ENCODE measurements around the gene CLDN2.

Gene CLDN2

GRCh38 chrX:106931831-106932491 is 11.8 kb downstream of the CLDN2 start:
- ChIA-PET POLR2A (no interaction called here), CTCF (interaction anchor here (1.1 kb wide), 1 partner anchor 62 kb away, joined by 3 read pairs; no protein-coding TSS in a partner anchor)
- no peak for TF ChIP-seq CTCF (IDR thresholded peaks at IDR 0.05; ENCODE audit: control extremely low read depth, extremely low read depth, low read depth, missing control alignments)
- no peak for DNase-seq (ENCODE audit: extremely low spot score)

DNA sequence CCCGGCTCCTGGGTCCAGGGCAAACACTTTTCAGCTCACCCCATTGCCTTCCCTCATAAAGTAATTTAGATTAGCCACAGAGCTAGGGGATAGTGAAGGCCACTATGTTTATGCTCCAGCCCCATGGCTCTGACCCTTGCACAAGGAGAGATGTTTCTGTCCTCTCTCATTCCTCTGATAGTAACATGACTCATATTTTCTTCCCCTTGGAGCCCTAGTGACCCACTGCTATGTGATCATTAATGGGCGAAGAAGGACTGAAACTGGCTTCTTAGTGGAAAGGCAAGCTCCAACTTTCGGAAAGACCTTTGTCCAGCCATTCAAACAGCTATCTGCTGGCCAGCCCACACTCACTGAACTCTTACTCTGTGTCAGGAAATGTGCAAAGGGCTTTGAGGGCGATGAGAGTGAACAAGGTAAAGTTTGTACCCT is 12.3 kb downstream of the CLDN2 start:
- POLR2A ChIA-PET = no interaction called here
- DNase-seq (ENCODE audit: extremely low spot score) = no peak
- no peak for TF ChIP-seq CTCF (IDR thresholded peaks at IDR 0.05; ENCODE audit: control extremely low read depth, extremely low read depth, low read depth, missing control alignments)
- CTCF ChIA-PET = interaction anchor here (1.1 kb wide), 1 partner anchor 63 kb away, joined by 3 read pairs; no protein-coding TSS in a partner anchor

GRCh38 chrX:106932960-106933537 is 12.8 kb downstream of the CLDN2 start:
- POLR2A ChIA-PET = no interaction called here
- TF ChIP-seq CTCF (IDR thresholded peaks at IDR 0.05; ENCODE audit: control extremely low read depth, extremely low read depth, low read depth, missing control alignments) = no peak
- DNase-seq (ENCODE audit: extremely low spot score) = no peak
- CTCF ChIA-PET = no interaction called here

GRCh38 chrX:106933538-106933961 is 13.3 kb downstream of the CLDN2 start:
- ChIA-PET CTCF (no interaction called here), POLR2A (no interaction called here)
- TF ChIP-seq CTCF (IDR thresholded peaks at IDR 0.05; ENCODE audit: control extremely low read depth, extremely low read depth, low read depth, missing control alignments) = no peak
- DNase-seq (ENCODE audit: extremely low spot score) = no peak

DNA sequence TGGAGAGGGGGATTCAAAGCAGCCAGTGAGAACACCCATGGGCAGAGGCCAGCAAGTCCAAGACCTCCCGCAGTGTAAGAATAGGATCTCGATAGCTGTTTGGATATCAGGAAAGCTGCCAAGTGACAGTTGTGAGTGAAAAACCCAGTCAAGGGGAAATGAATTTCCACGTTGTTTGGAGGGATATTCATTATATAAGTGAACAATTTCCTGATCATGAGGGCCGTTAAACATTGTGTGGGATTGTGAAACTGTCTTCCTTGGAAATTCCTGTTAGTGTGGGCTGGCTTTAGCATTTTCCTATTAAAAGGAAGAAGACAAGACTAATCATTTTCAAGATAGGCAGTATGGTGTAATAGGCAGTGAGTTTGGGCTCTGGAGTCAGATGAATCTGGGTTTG is 15.0 kb downstream of the CLDN2 start:
- no peak for DNase-seq (ENCODE audit: extremely low spot score)
- CTCF ChIA-PET = no interaction called here
- POLR2A ChIA-PET = no interaction called here
- TF ChIP-seq CTCF (IDR thresholded peaks at IDR 0.05; ENCODE audit: control extremely low read depth, extremely low read depth, low read depth, missing control alignments) = no peak

GRCh38 chrX:106936246-106936645 is 16.0 kb downstream of the CLDN2 start:
- no peak for TF ChIP-seq CTCF (IDR thresholded peaks at IDR 0.05; ENCODE audit: control extremely low read depth, extremely low read depth, low read depth, missing control alignments)
- CTCF ChIA-PET = no interaction called here
- POLR2A ChIA-PET = no interaction called here
- no peak for DNase-seq (ENCODE audit: extremely low spot score)
